Hepatic stellate cell (primary cell): ENCODE results near the gene NPR2.

Experiments used
- DNase-seq: peaks from one replicate; pipeline ENCODE4 v3.0.0; 2011; ENCODE audit warnings: low spot score

The NPR2 gene

GRCh38 chr9:35800530-35800929 lies 9.1 kb downstream of the NPR2 start:
- no peak for DNase-seq

DNA sequence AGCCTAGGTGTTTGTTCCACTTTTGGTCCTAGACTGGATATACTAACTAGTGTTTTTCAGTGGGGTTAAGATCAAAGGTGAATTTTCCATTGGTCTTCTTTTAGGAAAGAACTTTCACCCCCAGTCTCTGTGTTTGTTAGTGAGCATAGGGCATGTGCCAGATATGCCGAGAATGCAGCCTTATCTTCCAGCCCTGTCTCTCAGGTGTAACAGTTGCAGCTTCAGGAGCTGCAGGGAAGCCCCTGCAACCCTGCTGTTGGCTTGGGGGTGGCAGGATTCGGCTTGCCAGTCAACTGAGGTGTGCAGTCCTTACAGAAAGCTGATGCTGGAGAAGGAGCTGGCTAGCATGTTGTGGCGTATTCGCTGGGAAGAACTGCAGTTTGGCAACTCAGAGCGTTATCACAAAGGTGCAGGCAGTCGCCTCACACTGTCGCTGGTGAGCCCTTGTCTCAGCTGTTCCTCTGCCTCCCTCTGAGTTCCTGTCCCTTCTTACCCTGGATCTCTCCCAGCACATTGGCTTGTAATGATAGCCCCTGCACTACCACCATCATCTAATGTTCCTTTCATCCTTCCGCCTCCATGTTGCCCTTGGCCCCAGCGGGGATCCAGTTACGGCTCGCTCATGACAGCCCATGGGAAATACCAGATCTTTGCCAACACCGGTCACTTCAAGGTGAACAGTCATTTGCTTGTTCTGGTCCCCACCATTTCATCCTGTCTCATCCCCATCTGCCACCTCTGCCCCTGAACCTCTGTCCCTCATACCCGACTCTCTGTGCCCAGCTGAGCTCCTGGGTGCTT lies 10.1 kb downstream of the NPR2 start:
- no peak for DNase-seq

DNA sequence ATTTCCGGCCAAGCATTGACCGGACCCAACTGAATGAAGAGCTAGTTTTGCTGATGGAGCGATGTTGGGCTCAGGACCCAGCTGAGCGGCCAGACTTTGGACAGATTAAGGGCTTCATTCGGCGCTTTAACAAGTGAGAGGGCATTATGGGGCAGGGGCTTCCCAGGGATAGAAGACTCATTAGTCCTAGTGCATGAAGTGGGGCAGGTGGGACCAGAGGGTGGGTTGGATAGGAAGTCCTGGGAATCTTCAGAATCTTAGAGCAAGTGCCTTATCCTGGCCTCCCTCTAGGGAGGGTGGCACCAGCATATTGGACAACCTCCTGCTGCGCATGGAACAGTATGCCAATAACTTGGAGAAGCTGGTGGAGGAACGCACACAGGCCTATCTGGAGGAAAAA lies 14.7 kb downstream of the NPR2 start:
- no peak for DNase-seq

GRCh38 chr9:35808433-35808832 lies 17.0 kb downstream of the NPR2 start:
- no peak for DNase-seq

DNA sequence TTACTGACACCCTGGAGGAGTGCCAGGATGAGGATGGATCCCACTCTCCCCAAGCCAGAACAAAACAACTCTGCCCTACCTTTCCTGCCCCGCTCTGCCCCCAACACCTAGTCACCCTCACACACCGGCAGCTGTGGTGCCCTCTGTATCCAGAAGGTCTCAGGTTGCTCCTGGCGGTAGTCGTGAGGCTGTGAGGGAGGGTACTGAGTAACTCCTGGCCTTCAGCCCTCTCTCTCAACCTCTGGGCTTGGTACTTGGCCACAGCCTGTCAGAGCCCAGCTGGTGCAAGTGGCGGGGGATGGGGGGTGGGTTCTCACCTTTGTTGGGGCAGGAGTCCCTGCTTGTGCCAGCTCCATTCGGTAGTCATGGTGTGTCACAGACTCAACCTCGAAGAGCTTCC lies 18.7 kb downstream of the NPR2 start:
- DNase-seq, result no peak

GRCh38 chr9:35811381-35812024 lies 20.1 kb downstream of the NPR2 start:
- no peak for DNase-seq

GRCh38 chr9:35812025-35812602 lies 20.7 kb downstream of the NPR2 start, which contains the start of gene SPAG8:
Gene SPAG8, minus strand, starts transcription at chr9:35812262. Its CDS starts 115 bp downstream, at chr9:35812147.
- DNase-seq, result peak; percentile 98

DNA sequence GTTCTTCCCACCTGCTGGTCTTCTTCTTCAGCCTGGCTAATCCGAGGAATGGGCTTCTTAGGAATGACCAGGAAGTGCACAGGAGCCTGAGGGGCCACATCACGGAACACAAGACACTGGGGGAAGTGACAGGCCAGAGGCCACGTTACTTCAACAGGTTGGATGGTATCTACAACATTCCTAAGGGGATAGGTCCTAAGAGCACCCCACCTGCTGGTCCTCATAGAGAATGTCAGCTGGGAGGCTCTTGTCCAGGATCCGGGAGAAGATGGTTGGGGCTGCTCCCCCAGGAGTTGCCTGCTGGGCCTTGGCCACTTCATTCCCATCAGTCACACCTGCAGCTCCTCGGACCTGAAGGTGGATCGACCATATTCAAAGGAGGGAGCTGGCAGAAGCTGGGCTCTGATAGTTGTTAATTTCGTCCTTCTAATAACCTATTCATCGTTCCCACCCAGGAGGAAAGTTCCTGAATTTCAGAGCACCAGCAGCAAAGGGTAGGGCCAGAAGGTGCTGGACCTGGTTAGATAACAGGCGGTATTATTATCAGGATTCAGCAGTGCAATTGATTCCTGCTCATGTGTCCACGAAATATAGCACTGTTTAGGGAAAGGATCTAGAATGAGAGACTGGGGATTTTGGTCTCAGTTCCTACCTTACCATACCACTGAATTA lies 22.2 kb downstream of the NPR2 start:
- DNase-seq, result no peak

- DNase-seq, result peak; percentile 54
Measured at GRCh38 chr9:35814106-35814840, 22.9 kb downstream of the NPR2 start.

DNA sequence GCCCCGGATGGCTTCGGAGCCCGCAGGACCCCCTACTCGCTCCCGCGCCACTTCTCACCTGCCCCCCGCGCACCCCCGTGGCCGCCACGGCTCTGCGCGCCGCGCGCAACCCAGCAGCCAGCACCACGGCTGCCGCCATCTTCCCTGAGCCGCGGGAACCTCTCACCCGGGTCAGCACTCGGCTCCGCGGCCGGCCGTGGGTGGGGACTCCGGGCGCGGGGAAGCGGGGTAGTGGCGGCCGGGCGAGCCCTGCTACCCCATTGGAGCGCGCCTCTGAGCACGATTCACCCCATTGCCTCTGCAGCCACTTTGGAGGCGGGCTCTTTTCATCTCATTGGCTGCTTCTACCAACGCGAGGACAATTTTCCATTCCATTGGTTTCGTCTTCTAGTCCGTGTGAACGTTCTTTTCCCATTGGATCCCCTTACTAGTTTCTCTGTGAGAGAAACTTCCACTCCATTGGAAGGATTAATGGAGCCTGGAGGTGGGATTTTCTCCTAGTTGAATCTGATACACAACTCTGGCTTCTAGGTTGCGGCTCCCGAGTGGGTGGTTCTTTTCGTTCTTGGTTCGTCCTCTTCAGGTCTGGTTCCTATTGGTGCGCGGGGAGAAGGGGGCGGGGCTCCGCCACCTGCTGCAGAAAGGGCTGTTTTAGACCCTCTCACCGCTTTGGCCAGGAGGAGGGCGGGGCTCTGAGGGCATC lies 23.6 kb downstream of the NPR2 start, which contains the start of gene HINT2:
Gene HINT2 (minus strand): TSS at position 202 of the 703 bp plus-strand sequence. CDS start 63 bp downstream, at position 139.
- DNase-seq, result peak; percentile 99

DNA sequence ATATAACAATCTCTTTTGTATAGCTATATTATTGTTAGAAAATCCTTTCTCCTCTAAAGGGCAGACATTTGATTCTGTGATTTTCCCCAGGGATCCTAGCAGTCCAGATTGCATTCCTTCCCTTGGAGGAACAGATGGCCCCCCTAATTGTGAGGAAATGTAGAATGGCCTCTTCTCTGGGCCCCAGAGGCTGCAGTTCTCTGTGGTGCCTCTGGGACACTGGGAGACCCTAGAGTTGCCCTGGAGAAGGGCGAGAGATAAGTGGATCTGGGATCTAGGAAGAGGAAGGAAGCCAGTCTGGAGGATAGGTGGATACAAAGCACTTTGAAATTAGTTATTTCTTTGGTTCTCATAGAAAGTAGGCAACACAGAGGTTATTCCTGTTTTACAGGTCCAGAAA lies 25.3 kb downstream of the NPR2 start:
- no peak for DNase-seq

- DNase-seq, result no peak
Measured at GRCh38 chr9:35818341-35818740, 26.9 kb downstream of the NPR2 start.

GRCh38 chr9:35820076-35820475 lies 28.7 kb downstream of the NPR2 start:
- peak; percentile 65 for DNase-seq

DNA sequence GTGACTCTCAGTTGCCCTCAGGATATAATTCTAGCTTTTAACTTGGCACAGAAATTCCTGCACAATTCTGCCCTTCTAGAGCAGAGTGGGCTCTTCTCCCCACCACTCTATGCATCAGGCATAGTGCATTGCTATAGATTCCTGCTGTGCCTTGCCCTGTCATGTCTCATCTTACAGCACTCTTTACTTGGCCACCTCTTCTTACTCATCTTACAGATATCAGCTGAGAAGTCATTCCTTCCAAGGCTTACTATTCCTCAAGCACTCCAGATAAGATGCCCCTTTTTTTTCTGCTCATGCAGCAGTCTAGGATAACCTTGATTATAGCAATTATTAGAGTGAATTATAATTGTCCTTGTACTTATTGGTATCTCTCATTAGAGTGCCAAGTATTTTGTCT lies 31.5 kb downstream of the NPR2 start:
- DNase-seq, result no peak

- peak; percentile 55 for DNase-seq
Measured at GRCh38 chr9:35826071-35826701, 34.8 kb downstream of the NPR2 start.

DNA sequence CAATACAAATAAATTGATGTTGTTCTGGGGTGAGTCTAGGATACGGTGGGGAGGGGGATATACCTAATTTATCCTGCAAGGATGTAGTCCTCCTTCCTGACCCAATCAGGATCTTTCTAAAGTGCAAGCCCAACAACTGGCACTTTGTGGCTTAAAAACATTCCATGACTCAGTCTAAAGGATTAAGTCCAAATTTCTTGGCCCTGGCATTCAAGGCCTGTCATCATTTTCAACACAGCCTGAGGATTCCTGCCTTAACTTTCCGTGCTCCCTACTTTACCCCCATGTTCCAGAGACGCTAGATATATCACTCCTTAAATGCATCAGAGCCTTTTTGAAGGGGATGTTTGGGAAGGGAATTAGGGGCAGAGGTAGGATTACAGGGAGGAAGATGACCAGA lies 36.1 kb downstream of the NPR2 start:
- DNase-seq, result peak; percentile 31

- DNase-seq, result no peak
Measured at GRCh38 chr9:35828716-35829083, 37.3 kb downstream of the NPR2 start, which contains the start of gene FAM221B. Gene FAM221B, minus strand, starts transcription at chr9:35828732. Its CDS starts 2,571 bp downstream, at chr9:35826161.

DNA sequence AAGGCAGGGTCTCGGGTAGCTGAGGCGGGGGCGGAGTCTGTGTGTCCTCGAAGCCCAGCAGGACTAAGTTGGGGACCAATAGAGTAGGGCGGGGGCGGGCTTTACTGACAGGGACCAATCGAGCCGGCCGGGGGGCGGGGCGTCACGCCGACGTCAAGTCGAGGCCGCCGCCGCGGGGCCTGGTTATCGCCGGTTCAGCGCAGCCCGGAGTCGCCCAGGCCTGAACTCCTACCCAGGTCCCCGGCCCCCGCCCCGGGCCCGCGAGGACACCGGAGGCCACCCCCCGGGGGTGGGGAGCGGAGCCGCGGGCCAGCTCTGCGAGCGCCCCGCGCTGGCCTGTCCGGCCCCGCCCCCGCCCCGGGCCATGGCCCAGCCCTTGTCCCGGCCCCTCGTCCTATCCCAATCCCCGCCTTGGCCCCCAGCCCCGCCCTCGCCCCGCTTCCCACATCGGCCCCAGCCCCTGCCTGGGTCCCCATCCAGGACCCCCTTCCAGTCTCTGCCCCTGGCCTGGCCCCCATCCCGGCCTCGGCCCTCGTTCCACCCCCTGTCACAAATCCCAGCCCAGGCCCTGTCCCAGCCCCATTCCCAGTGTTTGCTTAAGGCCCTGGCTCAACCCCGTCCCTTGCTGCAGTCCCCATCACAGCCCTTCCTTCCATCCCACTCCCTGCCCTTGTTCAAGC lies 37.8 kb downstream of the NPR2 start, which contains the start of gene TMEM8B:
Gene TMEM8B (plus strand): TSS at position 145 of the 680 bp plus-strand sequence. CDS start 220 bp downstream, at position 365.
- peak; percentile 98 for DNase-seq

- no peak for DNase-seq
Measured at GRCh38 chr9:35829764-35830096, 38.3 kb downstream of the NPR2 start.

GRCh38 chr9:35831040-35831439 lies 39.6 kb downstream of the NPR2 start:
- DNase-seq, result no peak
